HG02870 (cell line): ENCODE data around the gene PIGX.
"Not testable (repeated sequence)": the region's sequence is repeated elsewhere in the genome, so short reads cannot be mapped to it uniquely, and the experiment has no call there.

ENCODE experiments used
- ATAC-seq: cut with Tn5 transposase; IDR thresholded peaks from one replicate; pipeline ENCODE4 v1.9.1; 2021; ENCODE audit warnings: mild to moderate bottlenecking, moderate library complexity; ENCODE audit not compliant: unreplicated experiment

Gene PIGX

GRCh38 chr3:196700801-196701200, 11.4 kb upstream of the PIGX start:
- no peak for ATAC-seq

- ATAC-seq: no peak
Observed at GRCh38 chr3:196706327-196706726, 5.8 kb upstream of the PIGX start.

GRCh38 chr3:196706731-196707130, 5.4 kb upstream of the PIGX start:
- no peak for ATAC-seq

GRCh38 chr3:196707566-196707965, 4.6 kb upstream of the PIGX start:
- ATAC-seq: no peak

GRCh38 chr3:196708467-196708866, 3.7 kb upstream of the PIGX start:
- ATAC-seq: no peak

- ATAC-seq: peak; percentile 50
Observed at GRCh38 chr3:196712514-196713413, 587 bp downstream of the PIGX start.

- ATAC-seq: not testable (repeated sequence)
Observed at GRCh38 chr3:196717162-196717561, 5.0 kb downstream of the PIGX start.

GRCh38 chr3:196721097-196721496, 8.9 kb downstream of the PIGX start:
- no peak for ATAC-seq

GRCh38 chr3:196726788-196727675, 14.9 kb downstream of the PIGX start:
- no peak for ATAC-seq

- no peak for ATAC-seq
Observed at GRCh38 chr3:196735751-196736150, 23.6 kb downstream of the PIGX start.

- ATAC-seq: no peak
Observed at GRCh38 chr3:196736670-196737374, 24.6 kb downstream of the PIGX start.

GRCh38 chr3:196737655-196738054, 25.5 kb downstream of the PIGX start:
- ATAC-seq: no peak

- ATAC-seq: peak; percentile 79
Observed at GRCh38 chr3:196739671-196740480, 27.7 kb downstream of the PIGX start, which contains the start of gene PAK2. PAK2 (plus strand) TSS chr3:196739857; CDS start chr3:196782647, 42,790 bp downstream.

GRCh38 chr3:196740481-196741248, 28.5 kb downstream of the PIGX start:
- ATAC-seq: peak; percentile 3

- ATAC-seq: no peak
Observed at GRCh38 chr3:196741249-196741889, 29.2 kb downstream of the PIGX start.

GRCh38 chr3:196743569-196743968, 31.4 kb downstream of the PIGX start:
- ATAC-seq: not testable (repeated sequence)

GRCh38 chr3:196749125-196749524, 36.9 kb downstream of the PIGX start:
- ATAC-seq: no peak

GRCh38 chr3:196753201-196753600, 41.0 kb downstream of the PIGX start:
- no peak for ATAC-seq
